HUES6 (cell line): ENCODE measurements around the gene SHQ1.
A peak's percentile ranks its signal among the peaks of the same experiment; 100 is the strongest.

Source experiments
- H3K27ac ChIP-seq: 2 replicates; pipeline ENCODE4 v1.7.0; 2013; ENCODE audit warnings: low read depth, mild to moderate bottlenecking, low read length, inconsistent platforms
- H3K27me3 ChIP-seq: 2 replicates; pipeline ENCODE4 v1.6.1; 2013; ENCODE audit warnings: low read length; ENCODE audit not compliant: control insufficient read depth, insufficient read depth
- H3K36me3 ChIP-seq: 2 replicates; pipeline ENCODE4 v1.6.1; 2013; ENCODE audit warnings: low read length; ENCODE audit not compliant: control insufficient read depth, insufficient read depth
- H3K4me1 ChIP-seq: 2 replicates; pipeline ENCODE4 v1.6.1; 2013; ENCODE audit warnings: low read length; ENCODE audit not compliant: control insufficient read depth, insufficient read depth
- H3K4me3 ChIP-seq: 2 replicates; pipeline ENCODE4 v1.5.1; 2013; ENCODE audit warnings: low read depth, low read length
- H3K9ac ChIP-seq: one replicate; pipeline ENCODE4 v1.6.1; 2013; ENCODE audit warnings: mild to moderate bottlenecking, low read length
- H3K9me3 ChIP-seq: 2 replicates; pipeline ENCODE4 v1.6.1; 2013; ENCODE audit warnings: low read depth, low read length; ENCODE audit not compliant: control insufficient read depth, insufficient read depth

Gene SHQ1

GRCh38 chr3:72768481-72768880 lies 79.8 kb downstream of the SHQ1 start:
- H3K4me3 ChIP-seq = peak overlapping the region; percentile 5; the same call in 1 of the 2 replicates
- no peaks in the 10 kb centered on the region for H3K36me3 ChIP-seq
- no peak overlapping the region for H3K9ac ChIP-seq
- no peaks in the 10 kb centered on the region for H3K9me3 ChIP-seq
- H3K27ac ChIP-seq = no peak overlapping the region
- peaks cover 44% of the 10 kb centered on the region for H3K4me1 ChIP-seq
- H3K27me3 ChIP-seq = no peaks in the 10 kb centered on the region

GRCh38 chr3:72768006-72768441 lies 80.2 kb downstream of the SHQ1 start:
- H3K36me3 ChIP-seq = no peaks in the 10 kb centered on the region
- no peak overlapping the region for H3K9ac ChIP-seq
- peaks cover 44% of the 10 kb centered on the region for H3K4me1 ChIP-seq
- no peaks in the 10 kb centered on the region for H3K27me3 ChIP-seq
- H3K4me3 ChIP-seq = peak overlapping the region; percentile 5; the same call in 1 of the 2 replicates
- no peak overlapping the region for H3K27ac ChIP-seq
- H3K9me3 ChIP-seq = no peaks in the 10 kb centered on the region

- H3K9me3 ChIP-seq = no peaks in the 10 kb centered on the region
- no peaks in the 10 kb centered on the region for H3K27me3 ChIP-seq
- H3K36me3 ChIP-seq = no peaks in the 10 kb centered on the region
- no peak overlapping the region for H3K9ac ChIP-seq
- H3K4me3 ChIP-seq = 0 out of 2 replicates have a peak overlapping the region, but pooled peaks have one; percentile 15
- peaks cover 44% of the 10 kb centered on the region for H3K4me1 ChIP-seq
- H3K27ac ChIP-seq = no peak overlapping the region; the same call in 1 of the 2 replicates
Observed at GRCh38 chr3:72766866-72767265, 81.4 kb downstream of the SHQ1 start.

- no peaks in the 10 kb centered on the region for H3K27me3 ChIP-seq
- no peak overlapping the region for H3K9ac ChIP-seq
- no peaks in the 10 kb centered on the region for H3K36me3 ChIP-seq
- H3K9me3 ChIP-seq = no peaks in the 10 kb centered on the region
- no peak overlapping the region for H3K4me3 ChIP-seq
- H3K4me1 ChIP-seq = peaks cover 31% of the 10 kb centered on the region
- H3K27ac ChIP-seq = no peak overlapping the region
Observed at GRCh38 chr3:72763751-72764440, 84.3 kb downstream of the SHQ1 start.

GRCh38 chr3:72761410-72761809 lies 86.8 kb downstream of the SHQ1 start:
- H3K9me3 ChIP-seq = no peaks in the 10 kb centered on the region
- peaks cover 6% of the 10 kb centered on the region for H3K4me1 ChIP-seq
- H3K9ac ChIP-seq = no peak overlapping the region
- H3K4me3 ChIP-seq = no peak overlapping the region
- no peak overlapping the region for H3K27ac ChIP-seq
- H3K27me3 ChIP-seq = no peaks in the 10 kb centered on the region
- no peaks in the 10 kb centered on the region for H3K36me3 ChIP-seq

- H3K9ac ChIP-seq = no peak overlapping the region
- no peaks in the 10 kb centered on the region for H3K27me3 ChIP-seq
- H3K36me3 ChIP-seq = no peaks in the 10 kb centered on the region
- H3K9me3 ChIP-seq = no peaks in the 10 kb centered on the region
- H3K4me1 ChIP-seq = no peaks in the 10 kb centered on the region
- no peak overlapping the region for H3K27ac ChIP-seq
- H3K4me3 ChIP-seq = no peak overlapping the region
Observed at GRCh38 chr3:72760225-72760624, 88.0 kb downstream of the SHQ1 start.

- Histone ChIP-seq H3K36me3 (no peaks in the 10 kb centered on the region), H3K9me3 (no peaks in the 10 kb centered on the region), H3K4me3 (no peak overlapping the region), H3K27me3 (no peaks in the 10 kb centered on the region), H3K4me1 (no peaks in the 10 kb centered on the region), H3K27ac (no peak overlapping the region), H3K9ac (no peak overlapping the region)
Observed at GRCh38 chr3:72756900-72757299, 91.3 kb downstream of the SHQ1 start.

GRCh38 chr3:72754582-72754981 lies 93.7 kb downstream of the SHQ1 start:
- no peak overlapping the region for H3K4me3 ChIP-seq
- no peaks in the 10 kb centered on the region for H3K9me3 ChIP-seq
- no peaks in the 10 kb centered on the region for H3K4me1 ChIP-seq
- H3K36me3 ChIP-seq = no peaks in the 10 kb centered on the region
- no peak overlapping the region for H3K27ac ChIP-seq
- H3K27me3 ChIP-seq = no peaks in the 10 kb centered on the region
- no peak overlapping the region for H3K9ac ChIP-seq

GRCh38 chr3:72753495-72753894 lies 94.8 kb downstream of the SHQ1 start:
- Histone ChIP-seq H3K36me3 (no peaks in the 10 kb centered on the region), H3K9ac (no peak overlapping the region), H3K9me3 (no peaks in the 10 kb centered on the region), H3K27ac (no peak overlapping the region), H3K4me1 (no peaks in the 10 kb centered on the region; the same call in 1 of the 2 replicates), H3K4me3 (no peak overlapping the region), H3K27me3 (no peaks in the 10 kb centered on the region)

- Histone ChIP-seq H3K27me3 (no peaks in the 10 kb centered on the region), H3K9ac (no peak overlapping the region), H3K4me1 (peaks cover 8% of the 10 kb centered on the region; the same call in 1 of the 2 replicates), H3K27ac (no peak overlapping the region), H3K4me3 (no peak overlapping the region), H3K9me3 (no peaks in the 10 kb centered on the region), H3K36me3 (no peaks in the 10 kb centered on the region)
Observed at GRCh38 chr3:72750405-72750965, 97.8 kb downstream of the SHQ1 start.

- no peaks in the 10 kb centered on the region for H3K27me3 ChIP-seq
- peaks cover 22% of the 10 kb centered on the region for H3K4me1 ChIP-seq
- H3K4me3 ChIP-seq = no peak overlapping the region
- H3K9me3 ChIP-seq = no peaks in the 10 kb centered on the region
- no peaks in the 10 kb centered on the region for H3K36me3 ChIP-seq
- H3K27ac ChIP-seq = no peak overlapping the region
- H3K9ac ChIP-seq = no peak overlapping the region
Observed at GRCh38 chr3:72748659-72749058, 99.6 kb downstream of the SHQ1 start.
